Mesothelial cell of epicardium (in vitro differentiated cells): ENCODE measurements around the gene BRINP1. TPM values are rescaled to one million over a fixed set of nuclear protein-coding genes. Genes with fewer than 3 reads are reported as not detected.
"Not testable (repeated sequence)": the region's sequence is repeated elsewhere in the genome, so short reads cannot be mapped to it uniquely, and the experiment has no call there.

Experiments used
- DNase-seq, 2 experiments: peaks; one replicate each; pipeline ENCODE4 v3.0.0; 2021; ENCODE audit warnings: low spot score in 2 of 2; ENCODE audit not compliant: unreplicated experiment in 2 of 2
- H3K27ac Mint-ChIP-seq: 2 replicates; pipeline ENCODE4 v1.8.0; 2021; ENCODE audit warnings: mixed read lengths
- H3K27me3 Mint-ChIP-seq: 2 replicates; pipeline ENCODE4 v1.8.0; 2021; ENCODE audit warnings: low read depth, mixed read lengths
- H3K36me3 Mint-ChIP-seq: 2 replicates; pipeline ENCODE4 v1.8.0; 2021; ENCODE audit warnings: mixed read lengths
- H3K4me1 Mint-ChIP-seq: 2 replicates; pipeline ENCODE4 v1.8.0; 2021; ENCODE audit warnings: mixed read lengths
- H3K4me3 Mint-ChIP-seq: 2 replicates; pipeline ENCODE4 v1.8.0; 2021; ENCODE audit warnings: mild to moderate bottlenecking, moderate library complexity, mixed read lengths
- H3K9me3 Mint-ChIP-seq: 2 replicates; pipeline ENCODE4 v1.8.0; 2021; ENCODE audit warnings: mixed read lengths
- CTCF ChIP-seq: fragments of 200-600 bp; sonication (generic); IDR thresholded peaks from one replicate; pipeline ENCODE4 v1.5.0; 2021; ENCODE audit warnings: antibody characterized with exemption; ENCODE audit not compliant: unreplicated experiment
- total RNA-seq: library from RNA; stranded (reverse); gene quantifications from 3 replicates; pipeline ENCODE4 v1.2.1, GENCODE V29; 2021

BRINP1 gene
- total RNA-seq, 1 donor from 2014 or later = 13.2 TPM

DNA sequence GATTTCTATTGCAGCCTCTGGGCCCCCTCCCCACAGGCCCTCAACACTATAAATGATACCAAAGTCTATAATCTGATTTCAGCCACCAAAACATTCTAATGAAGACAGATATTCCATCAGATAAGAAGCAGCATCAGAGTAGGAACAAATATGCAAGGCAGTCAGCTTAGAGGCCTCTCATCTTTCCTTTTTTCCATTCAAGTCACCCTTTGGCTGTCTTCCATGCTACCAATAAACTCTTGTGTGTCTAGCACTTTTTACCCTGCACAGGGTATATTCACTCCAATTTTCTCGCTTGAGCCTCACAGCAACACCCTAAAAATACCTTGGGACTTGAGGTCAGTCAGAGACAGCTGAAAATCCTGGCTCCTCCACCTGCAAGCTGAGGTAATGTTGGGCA lies 193.7 kb downstream of the BRINP1 start:
- no peak for DNase-seq
- Mint-ChIP-seq H3K9me3 (no peaks in the 10 kb centered on the region), H3K27ac (peak overlapping the region; percentile 87), H3K4me1 (peaks cover 30% of the 10 kb centered on the region), H3K27me3 (no peaks in the 10 kb centered on the region), H3K36me3 (peaks cover 2% of the 10 kb centered on the region), H3K4me3 (no peak overlapping the region)
- no peak for TF ChIP-seq CTCF

DNA sequence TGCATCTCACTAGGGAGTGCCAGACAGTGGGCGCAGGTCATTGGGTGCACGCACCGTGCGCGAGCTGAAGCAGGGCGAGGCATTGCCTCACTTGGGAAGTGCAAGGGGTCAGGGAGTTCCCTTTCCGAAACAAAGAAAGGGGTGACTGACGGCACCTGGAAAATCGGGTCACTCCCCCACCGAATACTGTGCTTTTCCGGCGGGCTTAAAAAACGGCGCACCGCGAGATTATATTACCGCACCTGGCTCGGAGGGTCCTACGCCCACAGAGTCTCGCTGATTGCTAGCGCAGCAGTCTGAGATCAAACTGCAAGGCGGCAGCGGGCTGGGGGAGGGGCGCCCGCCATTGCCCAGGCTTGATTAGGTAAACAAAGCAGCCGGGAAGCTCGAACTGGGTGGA lies 200.0 kb downstream of the BRINP1 start:
- Mint-ChIP-seq H3K4me3 (peak overlapping the region; percentile 72), H3K36me3 (peaks cover 14% of the 10 kb centered on the region), H3K27ac (peak overlapping the region; percentile 67)
- DNase-seq = peak in 1 of 2 experiments; percentile 47
- not testable (repeated sequence) for H3K4me1 Mint-ChIP-seq, H3K9me3 Mint-ChIP-seq, H3K27me3 Mint-ChIP-seq

GRCh38 chr9:119167876-119168275 lies 201.4 kb downstream of the BRINP1 start:
- H3K9me3 Mint-ChIP-seq = peaks cover 14% of the 10 kb centered on the region
- no peak overlapping the region for H3K4me3 Mint-ChIP-seq
- no peak for DNase-seq
- peaks cover 14% of the 10 kb centered on the region for H3K36me3 Mint-ChIP-seq
- peaks cover 5% of the 10 kb centered on the region for H3K4me1 Mint-ChIP-seq
- TF ChIP-seq CTCF = no peak
- no peak overlapping the region for H3K27ac Mint-ChIP-seq
- H3K27me3 Mint-ChIP-seq = no peaks in the 10 kb centered on the region

DNA sequence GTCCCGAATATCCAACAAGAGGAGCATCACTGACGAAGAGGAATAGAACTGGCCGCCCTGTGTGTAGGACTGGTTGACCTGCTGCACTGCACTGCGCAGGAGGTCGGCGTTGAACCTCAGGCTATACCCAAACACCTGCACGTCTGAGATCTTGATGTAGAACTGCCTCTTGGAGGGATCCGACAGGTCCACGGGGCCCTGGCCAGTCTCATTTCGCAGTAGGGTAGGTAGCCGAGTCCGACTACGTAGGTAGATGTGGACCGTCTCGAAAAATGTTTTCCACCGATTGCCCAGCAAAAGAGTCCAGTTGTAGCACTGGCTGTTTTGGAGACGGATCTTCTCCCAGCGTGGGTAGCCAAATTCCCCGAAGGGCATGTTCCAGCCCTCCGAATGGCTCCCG lies 202.0 kb downstream of the BRINP1 start:
- no peak overlapping the region for H3K27ac Mint-ChIP-seq
- TF ChIP-seq CTCF = no peak

DNA sequence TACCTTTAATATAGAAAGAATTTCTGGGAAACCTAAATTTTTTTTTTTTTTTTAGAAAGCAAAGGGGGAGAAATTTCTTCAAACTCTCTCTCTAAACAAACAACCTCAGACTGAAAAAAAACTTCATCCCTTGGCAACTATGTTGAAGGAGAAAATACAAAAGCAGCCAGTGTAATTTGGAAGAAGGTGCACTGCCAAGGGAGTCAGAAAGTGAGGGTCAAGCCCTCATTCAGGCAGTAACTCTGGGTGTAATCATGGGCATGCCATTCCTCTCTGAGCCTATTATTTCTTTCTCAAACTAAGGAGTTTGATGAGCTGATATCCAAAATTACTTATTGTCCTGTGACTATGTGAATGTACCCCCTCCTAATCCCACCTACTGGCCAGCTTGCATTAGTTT lies 203.1 kb downstream of the BRINP1 start:
- H3K27me3 Mint-ChIP-seq = no peaks in the 10 kb centered on the region
- H3K9me3 Mint-ChIP-seq = peaks cover 15% of the 10 kb centered on the region

More for the DNA sequence above, 202.0 kb downstream of the BRINP1 start:
- no peak overlapping the region for H3K4me3 Mint-ChIP-seq
- H3K4me1 Mint-ChIP-seq = peaks cover 5% of the 10 kb centered on the region
- peaks cover 15% of the 10 kb centered on the region for H3K9me3 Mint-ChIP-seq
- peaks cover 14% of the 10 kb centered on the region for H3K36me3 Mint-ChIP-seq
- DNase-seq = no peak
- H3K27me3 Mint-ChIP-seq = no peaks in the 10 kb centered on the region

GRCh38 chr9:119165131-119165530 lies 204.1 kb downstream of the BRINP1 start:
- no peak for DNase-seq
- Mint-ChIP-seq H3K4me1 (peaks cover 5% of the 10 kb centered on the region), H3K27me3 (no peaks in the 10 kb centered on the region), H3K36me3 (peaks cover 14% of the 10 kb centered on the region), H3K9me3 (peaks cover 15% of the 10 kb centered on the region), H3K4me3 (no peak overlapping the region), H3K27ac (no peak overlapping the region)
- no peak for TF ChIP-seq CTCF

More for the DNA sequence above, 203.1 kb downstream of the BRINP1 start:
- Mint-ChIP-seq H3K27ac (no peak overlapping the region), H3K36me3 (peaks cover 14% of the 10 kb centered on the region), H3K4me1 (peaks cover 5% of the 10 kb centered on the region), H3K4me3 (no peak overlapping the region)
- DNase-seq = no peak
- TF ChIP-seq CTCF = no peak
